HG02623 (cell line): ENCODE data around the gene HGS.
"Not testable (repeated sequence)": the region's sequence is repeated elsewhere in the genome, so short reads cannot be mapped to it uniquely, and the experiment has no call there.

Experiments used
- ATAC-seq: cut with Tn5 transposase; IDR thresholded peaks from one replicate; pipeline ENCODE4 v1.9.1; 2021; ENCODE audit warnings: moderate library complexity; ENCODE audit not compliant: unreplicated experiment

The HGS gene

GRCh38 chr17:81717049-81717765, 33.4 kb downstream of the HGS start:
- no peak for ATAC-seq

- ATAC-seq: no peak
Measured at GRCh38 chr17:81717766-81718089, 33.9 kb downstream of the HGS start.

GRCh38 chr17:81719410-81720266, 35.8 kb downstream of the HGS start:
- ATAC-seq: no peak

GRCh38 chr17:81720267-81721071, 36.7 kb downstream of the HGS start:
- ATAC-seq: no peak

- no peak for ATAC-seq
Measured at GRCh38 chr17:81722184-81723120, 38.6 kb downstream of the HGS start.

GRCh38 chr17:81723651-81724209, 39.9 kb downstream of the HGS start:
- no peak for ATAC-seq

GRCh38 chr17:81725439-81725838, 41.6 kb downstream of the HGS start:
- ATAC-seq: no peak

- no peak for ATAC-seq
Measured at GRCh38 chr17:81726004-81726403, 42.2 kb downstream of the HGS start.

- no peak for ATAC-seq
Measured at GRCh38 chr17:81727324-81728031, 43.7 kb downstream of the HGS start.

- ATAC-seq: no peak
Measured at GRCh38 chr17:81733507-81734404, 49.9 kb downstream of the HGS start.

GRCh38 chr17:81734405-81735263, 50.8 kb downstream of the HGS start:
- no peak for ATAC-seq

GRCh38 chr17:81735264-81736102, 51.7 kb downstream of the HGS start:
- ATAC-seq: no peak

GRCh38 chr17:81737947-81738800, 54.4 kb downstream of the HGS start:
- ATAC-seq: no peak

GRCh38 chr17:81738801-81739393, 55.1 kb downstream of the HGS start:
- no peak for ATAC-seq

- not testable (repeated sequence) for ATAC-seq
Measured at GRCh38 chr17:81739593-81739992, 55.8 kb downstream of the HGS start.
